HepG2 (cell line): ENCODE measurements around the gene DDO. TPM values are rescaled to one million over a fixed set of nuclear protein-coding genes. Genes with fewer than 3 reads are reported as not detected.

Source experiments
- JDP2 ChIP-seq: sonication (generic); formaldehyde crosslinking; IDR thresholded peaks from 2 replicates; pipeline ENCODE4 v1.8.1; 2022; ENCODE audit warnings: missing genetic modification reagents, borderline replicate concordance
- PTBP1 ChIP-seq: fragments of 200-400 bp; formaldehyde crosslinking; IDR thresholded peaks from 2 replicates; pipeline ENCODE4 v1.6.1; 2018; ENCODE audit warnings: low read length, low read depth; ENCODE audit not compliant: poor library complexity, severe bottlenecking
- REST ChIP-seq, 2 experiments: IDR thresholded peaks; 2 replicates each; pipeline ENCODE4 v1.6.1; 2011 to 2012; ENCODE audit warnings: low read length in 2 of 2, borderline replicate concordance in 1 of 2, low read depth in 1 of 2, mild to moderate bottlenecking in 1 of 2, moderate library complexity in 1 of 2
- RNF219 ChIP-seq: sonication (generic); formaldehyde crosslinking; IDR thresholded peaks from 2 replicates; pipeline ENCODE4 v1.5.0; 2020; ENCODE audit warnings: mild to moderate bottlenecking, missing genetic modification reagents
- SRSF9 ChIP-seq: fragments of 200-400 bp; formaldehyde crosslinking; IDR thresholded peaks from 2 replicates; pipeline ENCODE4 v1.6.1; 2018; ENCODE audit warnings: borderline replicate concordance, mild to moderate bottlenecking, low read depth, low read length; ENCODE audit not compliant: insufficient read depth, poor library complexity, severe bottlenecking
- ZBTB21 ChIP-seq: sonication (generic); formaldehyde crosslinking; IDR thresholded peaks from 2 replicates; pipeline ENCODE4 v1.4.0; 2020; ENCODE audit warnings: missing genetic modification reagents
- ZMYM2 ChIP-seq: sonication (generic); formaldehyde crosslinking; IDR thresholded peaks from 2 replicates; pipeline ENCODE4 v1.8.0; 2022; ENCODE audit warnings: mild to moderate bottlenecking, missing genetic modification reagents
- ZNF143 ChIP-seq: sonication (generic); formaldehyde crosslinking; IDR thresholded peaks from 2 replicates; pipeline ENCODE4 v1.4.0; 2020; ENCODE audit warnings: missing genetic modification reagents
- ZNF232 ChIP-seq: sonication (generic); formaldehyde crosslinking; IDR thresholded peaks from 2 replicates; pipeline ENCODE4 v1.4.0; 2020; ENCODE audit warnings: missing genetic modification reagents, borderline replicate concordance
- ZNF318 ChIP-seq: sonication (generic); formaldehyde crosslinking; IDR thresholded peaks from 2 replicates; pipeline ENCODE4 v1.4.0; 2020; ENCODE audit warnings: mild to moderate bottlenecking, missing genetic modification reagents
- ZNF670 ChIP-seq: sonication (generic); formaldehyde crosslinking; IDR thresholded peaks from 2 replicates; pipeline ENCODE4 v1.8.0; 2022; ENCODE audit warnings: mild to moderate bottlenecking, missing genetic modification reagents, borderline replicate concordance
- ZNF740 ChIP-seq: sonication (generic); formaldehyde crosslinking; IDR thresholded peaks from 2 replicates; pipeline ENCODE4 v1.4.0; 2020; ENCODE audit warnings: missing genetic modification reagents
- ZNF772 ChIP-seq: sonication (generic); formaldehyde crosslinking; IDR thresholded peaks from 2 replicates; pipeline ENCODE4 v1.5.0; 2020; ENCODE audit warnings: mild to moderate bottlenecking, missing genetic modification reagents
- polyA plus RNA-seq, 8 experiments: library from polyadenylated mRNA; depleted of rRNA in 3 of 8; stranded (reverse) in 7 of 8; unstranded in 1 of 8; fragments of >200 nt; fragmentation: Illumina TruSeq in 4 of 8; extraction: Trizol in 4 of 8; gene quantifications; 2 replicates each; pipeline versions ENCODE4 v1.2.1 to v1.2.3, GENCODE V29; 2011 to 2016; ENCODE audit warnings: low read depth in 4 of 8, missing spikeins in 1 of 8, mixed read lengths in 1 of 8; ENCODE audit not compliant: insufficient read depth in 1 of 8
- total RNA-seq, 5 experiments: library from RNA; depleted of rRNA; stranded (reverse); fragments of >200 nt; fragmentation: Illumina TruSeq; extraction: Trizol; gene quantifications; 2 replicates each; pipeline ENCODE4 v1.2.3, GENCODE V29; 2016; ENCODE audit warnings: low read depth in 1 of 5

DDO gene
- total and polyA plus RNA-seq, 2 of the 13 experiments (the other 11 are each of a cell fraction or from before 2014, with no cell fraction given): 6.1 to 10.3 TPM

- no peak for TF ChIP-seq ZNF318 (CRISPR knock-in tag)
- TF ChIP-seq ZNF143 (CRISPR knock-in tag): no peak; the same call in 1 of the 2 replicates
- TF ChIP-seq ZMYM2 (CRISPR knock-in tag): no peak
- no peak for TF ChIP-seq PTBP1
- TF ChIP-seq ZNF670: no peak
- TF ChIP-seq REST (IDR thresholded peaks at IDR 0.05; ENCODE audit: borderline replicate concordance in 1 of 2, low read depth in 1 of 2, low read length in 2 of 2): no peak
- TF ChIP-seq RNF219 (CRISPR knock-in tag): no peak
- no peak for TF ChIP-seq ZNF740
- TF ChIP-seq ZBTB21 (CRISPR knock-in tag): no peak
- TF ChIP-seq SRSF9: no peak
- no peak for TF ChIP-seq ZNF232 (CRISPR knock-in tag)
- no peak for TF ChIP-seq ZNF772 (CRISPR knock-in tag)
- TF ChIP-seq JDP2: no peak
Observed at GRCh38 chr6:110415086-110415916, at the start of gene DDO (continued).
